Osteocyte (in vitro differentiated cells): ENCODE results near the gene OSBPL5. TPM values are rescaled to one million over a fixed set of nuclear protein-coding genes. Genes with fewer than 3 reads are reported as not detected.

Experiments used
- DNase-seq: peaks from one replicate; pipeline ENCODE4 v3.0.0; 2021; ENCODE audit warnings: mixed read lengths; ENCODE audit not compliant: unreplicated experiment; ENCODE audit errors: extremely low spot score
- H3K27ac Mint-ChIP-seq: one replicate; pipeline ENCODE4 v1.8.0; 2021; ENCODE audit warnings: mild to moderate bottlenecking, mixed read lengths; ENCODE audit not compliant: unreplicated experiment
- H3K27me3 Mint-ChIP-seq: one replicate; pipeline ENCODE4 v1.8.0; 2021; ENCODE audit warnings: mixed read lengths; ENCODE audit not compliant: unreplicated experiment
- H3K36me3 Mint-ChIP-seq: one replicate; pipeline ENCODE4 v1.8.0; 2021; ENCODE audit warnings: mixed read lengths; ENCODE audit not compliant: unreplicated experiment
- H3K4me1 Mint-ChIP-seq: one replicate; pipeline ENCODE4 v1.8.0; 2021; ENCODE audit warnings: mixed read lengths; ENCODE audit not compliant: unreplicated experiment
- H3K4me3 Mint-ChIP-seq: one replicate; pipeline ENCODE4 v1.8.0; 2021; ENCODE audit warnings: mild to moderate bottlenecking, moderate library complexity, mixed read lengths; ENCODE audit not compliant: unreplicated experiment
- H3K9me3 Mint-ChIP-seq: one replicate; pipeline ENCODE4 v1.8.0; 2021; ENCODE audit warnings: mixed read lengths; ENCODE audit not compliant: unreplicated experiment
- total RNA-seq: library from RNA; stranded (reverse); gene quantifications from 2 replicates; pipeline ENCODE4 v1.2.1, GENCODE V29; 2021
- TF ChIP-seq, protein P1 (sequence below): fragments of 200-600 bp; sonication (generic); IDR thresholded peaks from 2 replicates; pipeline ENCODE4 v1.5.0; 2021; ENCODE audit warnings: antibody characterized with exemption, mild to moderate bottlenecking, moderate library complexity

OSBPL5 gene
- total RNA-seq, 1 donor from 2014 or later, result 47.9 TPM

- TF ChIP-seq, protein P1, sequence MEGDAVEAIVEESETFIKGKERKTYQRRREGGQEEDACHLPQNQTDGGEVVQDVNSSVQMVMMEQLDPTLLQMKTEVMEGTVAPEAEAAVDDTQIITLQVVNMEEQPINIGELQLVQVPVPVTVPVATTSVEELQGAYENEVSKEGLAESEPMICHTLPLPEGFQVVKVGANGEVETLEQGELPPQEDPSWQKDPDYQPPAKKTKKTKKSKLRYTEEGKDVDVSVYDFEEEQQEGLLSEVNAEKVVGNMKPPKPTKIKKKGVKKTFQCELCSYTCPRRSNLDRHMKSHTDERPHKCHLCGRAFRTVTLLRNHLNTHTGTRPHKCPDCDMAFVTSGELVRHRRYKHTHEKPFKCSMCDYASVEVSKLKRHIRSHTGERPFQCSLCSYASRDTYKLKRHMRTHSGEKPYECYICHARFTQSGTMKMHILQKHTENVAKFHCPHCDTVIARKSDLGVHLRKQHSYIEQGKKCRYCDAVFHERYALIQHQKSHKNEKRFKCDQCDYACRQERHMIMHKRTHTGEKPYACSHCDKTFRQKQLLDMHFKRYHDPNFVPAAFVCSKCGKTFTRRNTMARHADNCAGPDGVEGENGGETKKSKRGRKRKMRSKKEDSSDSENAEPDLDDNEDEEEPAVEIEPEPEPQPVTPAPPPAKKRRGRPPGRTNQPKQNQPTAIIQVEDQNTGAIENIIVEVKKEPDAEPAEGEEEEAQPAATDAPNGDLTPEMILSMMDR, result no peak
- Mint-ChIP-seq H3K4me1 (no peaks in the 10 kb centered on the region), H3K27ac (no peak overlapping the region), H3K9me3 (peaks cover 4% of the 10 kb centered on the region), H3K36me3 (peaks cover 43% of the 10 kb centered on the region), H3K27me3 (no peaks in the 10 kb centered on the region), H3K4me3 (no peak overlapping the region)
- no peak for DNase-seq
Measured at GRCh38 chr11:3111466-3111865, 53.6 kb downstream of the OSBPL5 start.

DNA sequence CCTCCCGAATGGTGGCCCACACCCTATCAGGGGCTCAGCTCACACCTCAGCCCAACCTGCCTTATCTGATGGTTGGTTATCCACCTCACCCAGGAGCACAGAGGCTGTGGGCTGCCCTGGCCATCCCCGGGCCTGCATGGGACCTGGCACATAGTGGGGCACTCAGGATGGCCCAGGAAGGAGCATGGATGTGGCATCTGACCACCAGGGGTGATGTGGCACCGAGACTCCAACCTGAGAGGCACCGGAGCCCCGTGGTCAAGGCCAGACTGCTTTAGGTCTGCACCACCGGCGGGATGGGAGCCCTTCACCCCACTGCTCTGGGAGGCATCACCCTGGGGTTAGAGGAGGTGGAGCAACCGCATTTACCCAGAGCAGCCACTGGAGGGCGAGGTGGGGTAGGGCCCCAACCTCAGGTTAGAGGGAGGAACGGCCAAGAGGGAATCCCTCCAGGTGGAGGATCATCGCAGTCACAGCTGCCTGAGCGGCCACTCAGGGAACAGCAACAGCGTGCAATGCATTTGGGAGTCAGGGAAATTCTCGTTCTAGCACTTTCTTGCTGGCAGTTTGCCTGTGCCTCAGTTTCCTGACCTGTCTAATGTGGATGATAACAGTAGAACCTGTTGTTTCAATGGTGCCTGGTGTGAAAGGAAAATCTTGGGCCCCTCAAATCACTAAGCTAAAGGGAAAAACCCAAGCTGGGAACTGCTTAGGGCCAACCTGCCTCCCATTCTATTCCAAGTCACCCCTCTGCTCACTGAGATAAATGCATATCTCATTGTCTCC is 55.0 kb downstream of the OSBPL5 start:
- DNase-seq, result no peak
- TF ChIP-seq, protein P1, result peak; percentile 61
- Mint-ChIP-seq H3K36me3 (peaks cover 41% of the 10 kb centered on the region), H3K4me1 (no peaks in the 10 kb centered on the region), H3K27ac (peak overlapping the region; percentile 42), H3K4me3 (no peak overlapping the region), H3K27me3 (no peaks in the 10 kb centered on the region), H3K9me3 (peaks cover 4% of the 10 kb centered on the region)

DNA sequence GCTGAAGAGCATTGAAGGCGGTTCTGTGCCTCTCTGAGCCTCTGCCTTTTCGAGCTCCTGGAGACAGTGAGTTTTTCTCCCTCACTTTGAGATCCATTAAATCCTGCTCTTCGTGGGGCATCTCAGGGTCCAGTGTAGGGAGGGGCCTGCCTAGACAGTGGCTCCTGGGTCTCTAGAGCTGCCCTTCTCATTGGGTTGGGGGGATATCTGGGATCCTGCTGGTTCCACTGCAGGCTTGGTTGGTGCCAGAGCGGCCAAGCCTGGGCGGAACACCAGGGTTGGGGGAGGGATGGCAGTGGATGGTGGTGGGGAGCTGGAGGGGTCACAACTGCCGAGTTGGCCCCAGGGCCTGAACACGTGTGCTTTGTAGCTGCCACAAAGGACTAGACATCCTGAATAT is 55.7 kb downstream of the OSBPL5 start:
- Mint-ChIP-seq H3K36me3 (peaks cover 41% of the 10 kb centered on the region), H3K4me3 (no peak overlapping the region), H3K9me3 (peaks cover 4% of the 10 kb centered on the region), H3K27me3 (no peaks in the 10 kb centered on the region), H3K4me1 (no peaks in the 10 kb centered on the region), H3K27ac (no peak overlapping the region)
- DNase-seq, result no peak
- TF ChIP-seq, protein P1, result no peak

DNA sequence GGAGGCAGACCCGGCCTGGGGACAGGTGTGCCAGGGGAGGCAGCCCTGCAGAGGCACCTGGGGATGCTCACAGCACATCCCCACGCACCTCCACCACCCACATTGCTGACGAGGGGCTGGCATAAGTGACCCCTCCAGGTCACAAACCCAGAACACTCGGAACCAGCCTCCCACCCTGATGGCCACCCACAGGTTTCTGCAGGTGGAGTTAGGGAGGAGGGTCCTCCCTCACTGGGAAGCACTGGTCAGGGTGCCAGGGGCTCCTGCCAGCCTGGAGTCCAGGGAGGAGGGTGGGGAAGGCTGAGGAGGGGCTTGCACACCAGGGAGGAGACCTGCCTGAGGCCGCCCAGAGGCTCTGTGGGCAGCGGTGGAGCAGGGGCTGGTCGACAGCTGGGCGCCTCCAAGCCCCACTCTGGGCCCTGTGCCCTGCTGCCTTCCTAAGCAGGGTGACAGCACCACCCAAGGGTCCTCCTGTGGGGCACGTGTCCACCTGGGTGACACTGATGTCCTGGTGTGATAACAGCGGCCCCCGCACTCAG is 56.9 kb downstream of the OSBPL5 start:
- DNase-seq, result no peak
- Mint-ChIP-seq H3K27me3 (no peaks in the 10 kb centered on the region), H3K27ac (no peak overlapping the region), H3K4me1 (no peaks in the 10 kb centered on the region), H3K36me3 (peaks cover 36% of the 10 kb centered on the region), H3K9me3 (no peaks in the 10 kb centered on the region), H3K4me3 (no peak overlapping the region)
- TF ChIP-seq, protein P1, result no peak

DNA sequence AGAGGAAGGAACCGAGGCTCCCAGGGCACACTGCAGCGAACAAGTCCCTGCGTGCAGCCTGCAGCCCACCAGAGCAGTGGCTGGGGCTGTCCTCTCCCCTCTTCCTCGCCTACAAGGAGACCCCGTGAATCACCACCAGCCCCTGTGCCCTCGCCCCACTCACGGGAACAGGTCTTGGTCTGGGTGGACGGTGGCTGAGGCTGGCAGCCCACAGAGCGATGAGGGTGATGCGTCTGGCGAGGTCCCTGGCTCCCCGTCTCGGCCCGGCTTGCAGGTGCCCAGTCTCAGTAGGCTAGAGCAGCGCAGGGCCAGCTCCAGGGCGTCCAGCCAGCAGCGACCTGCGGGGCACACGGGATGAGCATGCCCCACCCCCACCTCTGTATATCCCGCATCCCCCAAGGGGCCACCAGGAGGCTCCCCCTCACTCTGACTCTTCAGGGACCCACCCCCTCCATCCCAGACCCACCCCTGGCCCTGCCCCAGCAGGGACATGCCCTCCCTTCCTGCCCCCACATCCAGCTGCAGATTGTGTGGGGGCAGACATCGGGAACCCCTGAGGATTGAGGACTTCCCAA is 57.4 kb downstream of the OSBPL5 start:
- no peak overlapping the region for H3K4me3 Mint-ChIP-seq
- H3K36me3 Mint-ChIP-seq, result peaks cover 36% of the 10 kb centered on the region
- DNase-seq, result no peak
- H3K27ac Mint-ChIP-seq, result no peak overlapping the region
- H3K27me3 Mint-ChIP-seq, result no peaks in the 10 kb centered on the region
- TF ChIP-seq, protein P1, result no peak
- H3K4me1 Mint-ChIP-seq, result no peaks in the 10 kb centered on the region
- no peaks in the 10 kb centered on the region for H3K9me3 Mint-ChIP-seq
